GM19025 (cell line): ENCODE results near the gene DNM2.
"Not testable (repeated sequence)": the region's sequence is repeated elsewhere in the genome, so short reads cannot be mapped to it uniquely, and the experiment has no call there.

Experiments used
- ATAC-seq: cut with Tn5 transposase; IDR thresholded peaks from one replicate; pipeline ENCODE4 v1.9.1; 2021; ENCODE audit warnings: mild to moderate bottlenecking, low read depth, moderate library complexity; ENCODE audit not compliant: unreplicated experiment

The DNM2 gene

GRCh38 chr19:10720607-10721125, 2.8 kb downstream of the DNM2 start:
- no peak for ATAC-seq

GRCh38 chr19:10723591-10723990, 5.7 kb downstream of the DNM2 start:
- no peak for ATAC-seq

- no peak for ATAC-seq
These were observed 6.7 kb downstream of the DNM2 start for GRCh38 chr19:10724573-10725071.

GRCh38 chr19:10725415-10725814, 7.5 kb downstream of the DNM2 start:
- ATAC-seq = no peak

GRCh38 chr19:10726268-10726667, 8.4 kb downstream of the DNM2 start:
- ATAC-seq = no peak

GRCh38 chr19:10727685-10728201, 9.9 kb downstream of the DNM2 start:
- no peak for ATAC-seq

- ATAC-seq = no peak
These were observed 11.5 kb downstream of the DNM2 start for GRCh38 chr19:10729411-10729810.

GRCh38 chr19:10730932-10731331, 13.1 kb downstream of the DNM2 start:
- ATAC-seq = no peak

- no peak for ATAC-seq
These were observed 17.9 kb downstream of the DNM2 start for GRCh38 chr19:10735741-10736140.

GRCh38 chr19:10736189-10736588, 18.3 kb downstream of the DNM2 start:
- ATAC-seq = no peak

GRCh38 chr19:10736916-10737551, 19.2 kb downstream of the DNM2 start:
- ATAC-seq = no peak

- no peak for ATAC-seq
These were observed 19.8 kb downstream of the DNM2 start for GRCh38 chr19:10737722-10738121.

GRCh38 chr19:10740798-10741197, 22.9 kb downstream of the DNM2 start:
- no peak for ATAC-seq

GRCh38 chr19:10742476-10742875, 24.6 kb downstream of the DNM2 start:
- no peak for ATAC-seq

GRCh38 chr19:10744253-10744798, 26.4 kb downstream of the DNM2 start:
- ATAC-seq = no peak

GRCh38 chr19:10744801-10745293, 27.0 kb downstream of the DNM2 start:
- no peak for ATAC-seq

GRCh38 chr19:10746437-10746836, 28.6 kb downstream of the DNM2 start:
- ATAC-seq = not testable (repeated sequence)

GRCh38 chr19:10747271-10747670, 29.4 kb downstream of the DNM2 start:
- no peak for ATAC-seq

- ATAC-seq = no peak
These were observed 29.8 kb downstream of the DNM2 start for GRCh38 chr19:10747674-10748073.

- no peak for ATAC-seq
These were observed 30.5 kb downstream of the DNM2 start for GRCh38 chr19:10748195-10748926.

GRCh38 chr19:10748927-10749434, 31.1 kb downstream of the DNM2 start:
- ATAC-seq = no peak
